K562 (cell line): ENCODE measurements around the gene SESN3. TPM values are rescaled to one million over a fixed set of nuclear protein-coding genes. Genes with fewer than 3 reads are reported as not detected.

Source experiments
- ARID1B ChIP-seq: fragments of 450-650 bp; IDR thresholded peaks from 2 replicates; pipeline ENCODE4 v1.6.1; 2016; ENCODE audit warnings: antibody characterized with exemption, mild to moderate bottlenecking, inconsistent platforms
- BRD9 ChIP-seq: fragments of 450-650 bp; IDR thresholded peaks from 2 replicates; pipeline ENCODE4 v1.6.1; 2018; ENCODE audit warnings: low read depth; ENCODE audit not compliant: partially characterized antibody
- CHD1 ChIP-seq: fragments of 200-600 bp; sonication (generic); IDR thresholded peaks from one replicate; pipeline ENCODE4 v1.6.1; 2012; ENCODE audit warnings: mild to moderate bottlenecking, moderate library complexity, low read length, inconsistent platforms
- CHD2 ChIP-seq: IDR thresholded peaks from 2 replicates; pipeline ENCODE4 v1.6.1; 2011; ENCODE audit warnings: low read depth, low read length
- GABPB2 ChIP-seq: fragments of 250-450 bp; sonication (Bioruptor Pico); conservative IDR thresholded peaks from 2 replicates; pipeline ENCODE4 v1.5.1; 2021; ENCODE audit warnings: mild to moderate bottlenecking
- KDM5B ChIP-seq: fragments of 200-600 bp; sonication (generic); IDR thresholded peaks from 2 replicates; pipeline ENCODE4 v1.6.1; 2012; ENCODE audit warnings: low read depth, mild to moderate bottlenecking, moderate library complexity, low read length, control low read depth, inconsistent platforms; ENCODE audit not compliant: insufficient replicate concordance
- MEIS2 ChIP-seq: fragments of 450-650 bp; IDR thresholded peaks from 2 replicates; pipeline ENCODE4 v1.6.1; 2014; ENCODE audit warnings: mild to moderate bottlenecking; ENCODE audit not compliant: partially characterized antibody
- NR2F6 ChIP-seq: fragments of 450-650 bp; formaldehyde crosslinking; IDR thresholded peaks from 2 replicates; pipeline ENCODE4 v1.4.0; 2020; ENCODE audit warnings: mild to moderate bottlenecking
- POLR3G ChIP-seq: IDR thresholded peaks from 2 replicates; pipeline ENCODE4 v1.6.1; 2011; ENCODE audit not compliant: insufficient read length, insufficient replicate concordance; ENCODE audit errors: extremely low read depth
- POU5F1 ChIP-seq: fragments of 150-350 bp; IDR thresholded peaks from 2 replicates; pipeline ENCODE4 v1.6.1; 2014; ENCODE audit warnings: borderline replicate concordance, low read length, low read depth, mild to moderate bottlenecking; ENCODE audit not compliant: partially characterized antibody
- PYGO2 ChIP-seq: fragments of 450-650 bp; IDR thresholded peaks from 2 replicates; pipeline ENCODE4 v1.6.1; 2016; ENCODE audit warnings: mild to moderate bottlenecking, missing genetic modification characterization, moderate library complexity, missing compliant biosample characterization
- SIN3A ChIP-seq, 2 experiments: fragments of 150-350 bp in 1 of 2; IDR thresholded peaks; 2 replicates each; pipeline ENCODE4 v1.6.1; 2011 to 2016; ENCODE audit warnings: borderline replicate concordance in 2 of 2, low read depth in 2 of 2, low read length in 2 of 2, mild to moderate bottlenecking in 2 of 2, moderate library complexity in 2 of 2; ENCODE audit not compliant: control insufficient read depth in 1 of 2
- SMAD1 ChIP-seq: fragments of 150-350 bp; IDR thresholded peaks from 2 replicates; pipeline ENCODE4 v1.6.1; 2014; ENCODE audit warnings: low read length, low read depth; ENCODE audit not compliant: partially characterized antibody
- ZFPM2 ChIP-seq: fragments of 250-450 bp; sonication (Bioruptor Pico); IDR thresholded peaks from 2 replicates; pipeline ENCODE4 v1.5.1; 2022; ENCODE audit warnings: mild to moderate bottlenecking
- ZNF133 ChIP-seq: fragments of 250-450 bp; sonication (Bioruptor Pico); IDR thresholded peaks from 2 replicates; pipeline ENCODE4 v1.4.0; 2020; ENCODE audit warnings: mild to moderate bottlenecking
- ZNF408 ChIP-seq: fragments of 250-450 bp; sonication (Bioruptor Pico); IDR thresholded peaks from 2 replicates; pipeline ENCODE4 v1.4.0; 2020; ENCODE audit warnings: low read depth, mild to moderate bottlenecking, moderate library complexity
- ZNF583 ChIP-seq: fragments of 250-450 bp; sonication (Bioruptor Pico); IDR thresholded peaks from 2 replicates; pipeline ENCODE4 v1.4.0; 2020
- ZNF696 ChIP-seq: fragments of 250-450 bp; sonication (Bioruptor Pico); conservative IDR thresholded peaks from 2 replicates; pipeline ENCODE4 v1.4.0; 2020; ENCODE audit warnings: mild to moderate bottlenecking, moderate library complexity
- polyA plus RNA-seq, 8 experiments: library from polyadenylated mRNA; depleted of rRNA in 4 of 8; stranded (reverse) in 5 of 8; unstranded in 3 of 8; fragments of >200 nt; fragmentation: Nextera tagmentation in 2 of 8; fragmentation: Illumina TruSeq in 1 of 8; extraction: Ambion mirVana in 2 of 8; extraction: Trizol in 1 of 8; gene quantifications; 2 replicates each; pipeline versions ENCODE4 v1.2.1 to v1.2.3, GENCODE V29; 2011 to 2014; ENCODE audit warnings: inconsistent platforms in 1 of 8, missing spikeins in 1 of 8
- total RNA-seq, 7 experiments: library from RNA; depleted of rRNA in 6 of 7; stranded (reverse); fragments of >200 nt in 6 of 7; fragmentation: Illumina TruSeq in 2 of 7; extraction: Trizol in 2 of 7; gene quantifications; 2 replicates each; pipeline versions ENCODE4 v1.2.1 to v1.2.3, GENCODE V29; 2011 to 2021; ENCODE audit warnings: low replicate concordance in 1 of 7
- TF ChIP-seq, protein P1 (sequence below): IDR thresholded peaks from 3 replicates; pipeline ENCODE4 v1.6.1; 2011; ENCODE audit warnings: borderline replicate concordance, mild to moderate bottlenecking; ENCODE audit not compliant: insufficient read length, insufficient read depth
- TF ChIP-seq, protein P2 (sequence below): sonication (generic); formaldehyde crosslinking; IDR thresholded peaks from 2 replicates; pipeline ENCODE4 v1.8.0; 2023; ENCODE audit warnings: mild to moderate bottlenecking, missing genetic modification reagents
- TF ChIP-seq, protein P3 (sequence below): fragments of 250-450 bp; sonication (Bioruptor Pico); IDR thresholded peaks from 2 replicates; pipeline ENCODE4 v1.4.0; 2020; ENCODE audit warnings: mild to moderate bottlenecking
- TF ChIP-seq, protein P4 (sequence below), 3 experiments: fragments of 200-800 bp in 1 of 3; sonication (Bioruptor generic) in 1 of 3; sonication (generic) in 1 of 3; formaldehyde crosslinking in 1 of 3; IDR thresholded peaks; 2 replicates each; pipeline versions ENCODE4 v1.6.1 to v1.8.0; 2016 to 2022; ENCODE audit warnings: mild to moderate bottlenecking in 2 of 3, missing compliant biosample characterization in 2 of 3, missing genetic modification characterization in 2 of 3, missing genetic modification reagents in 1 of 3

Gene SESN3
- total and polyA plus RNA-seq, 9 of the 15 experiments (the other 6 are each of a cell fraction or from before 2014, with no cell fraction given): 0.44 to 2.6 (median 1.5) TPM

DNA sequence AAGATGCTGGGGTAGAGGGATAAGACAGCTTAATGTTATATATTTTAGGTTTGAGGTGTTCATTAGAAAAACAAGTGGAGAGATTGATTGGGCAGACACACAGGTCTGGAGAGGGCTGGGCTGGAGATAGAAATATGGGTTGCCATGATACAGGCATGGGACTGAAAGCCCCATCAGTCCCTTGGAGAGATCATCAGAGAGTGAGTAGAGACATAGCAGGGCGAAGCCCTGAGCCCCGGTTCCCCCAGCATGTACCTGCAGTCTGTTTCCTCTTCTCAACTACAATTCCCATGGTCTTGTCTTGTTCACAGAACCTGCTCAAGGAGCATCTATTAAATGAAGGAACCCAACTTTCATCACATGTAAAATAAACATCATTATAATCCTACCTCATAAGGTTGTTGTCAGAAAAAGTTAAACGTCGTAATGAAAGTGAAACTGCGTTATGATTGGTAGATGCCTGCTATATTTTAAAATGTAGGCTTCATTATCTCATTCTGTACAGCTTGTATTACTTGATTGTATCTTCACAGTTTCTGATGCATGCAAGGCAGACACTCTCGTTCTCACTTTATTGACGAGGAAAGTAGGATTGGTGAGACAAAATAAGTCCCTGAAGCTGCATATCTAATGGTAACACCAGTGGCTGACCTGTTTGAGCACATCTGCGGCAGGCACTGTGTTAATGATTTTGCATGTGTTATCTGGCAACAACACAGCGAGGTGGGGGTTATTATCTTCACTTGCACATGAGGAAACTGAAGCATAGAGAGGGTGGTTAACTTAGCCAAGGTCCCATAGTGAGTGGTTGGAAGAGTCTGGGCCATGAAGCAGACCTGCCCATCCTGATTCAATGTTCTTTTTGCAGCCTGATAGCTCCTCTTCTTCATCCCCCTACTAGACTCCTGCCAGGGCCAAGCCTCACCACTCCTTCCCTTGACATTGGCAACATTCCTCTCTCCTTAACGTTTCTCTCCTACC is 77.8 kb downstream of the SESN3 start (continued):
- TF ChIP-seq KDM5B (no peak), ZNF408 (CRISPR knock-in tag) (no peak), ZFPM2 (CRISPR knock-in tag) (no peak), ZNF583 (no peak), MEIS2 (peak; percentile 64), POLR3G (no peak), NR2F6 (no peak), ZNF133 (no peak), CHD1 (no peak), SMAD1 (no peak), GABPB2 (CRISPR knock-in tag) (no peak), ARID1B (peak; percentile 100), SIN3A (IDR thresholded peaks at IDR 0.05; ENCODE audit: borderline replicate concordance in 2 of 2, control insufficient read depth in 1 of 2, low read depth in 2 of 2, low read length in 2 of 2) (no peak), CHD2 (no peak), BRD9 (peak; percentile 72), ZNF696 (CRISPR knock-in tag) (no peak), PYGO2 (tag) (peak; percentile 48; the same call in 1 of the 2 replicates), POU5F1 (no peak)
- TF ChIP-seq, protein P1, sequence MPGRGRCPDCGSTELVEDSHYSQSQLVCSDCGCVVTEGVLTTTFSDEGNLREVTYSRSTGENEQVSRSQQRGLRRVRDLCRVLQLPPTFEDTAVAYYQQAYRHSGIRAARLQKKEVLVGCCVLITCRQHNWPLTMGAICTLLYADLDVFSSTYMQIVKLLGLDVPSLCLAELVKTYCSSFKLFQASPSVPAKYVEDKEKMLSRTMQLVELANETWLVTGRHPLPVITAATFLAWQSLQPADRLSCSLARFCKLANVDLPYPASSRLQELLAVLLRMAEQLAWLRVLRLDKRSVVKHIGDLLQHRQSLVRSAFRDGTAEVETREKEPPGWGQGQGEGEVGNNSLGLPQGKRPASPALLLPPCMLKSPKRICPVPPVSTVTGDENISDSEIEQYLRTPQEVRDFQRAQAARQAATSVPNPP: no peak
- TF ChIP-seq, protein P2, sequence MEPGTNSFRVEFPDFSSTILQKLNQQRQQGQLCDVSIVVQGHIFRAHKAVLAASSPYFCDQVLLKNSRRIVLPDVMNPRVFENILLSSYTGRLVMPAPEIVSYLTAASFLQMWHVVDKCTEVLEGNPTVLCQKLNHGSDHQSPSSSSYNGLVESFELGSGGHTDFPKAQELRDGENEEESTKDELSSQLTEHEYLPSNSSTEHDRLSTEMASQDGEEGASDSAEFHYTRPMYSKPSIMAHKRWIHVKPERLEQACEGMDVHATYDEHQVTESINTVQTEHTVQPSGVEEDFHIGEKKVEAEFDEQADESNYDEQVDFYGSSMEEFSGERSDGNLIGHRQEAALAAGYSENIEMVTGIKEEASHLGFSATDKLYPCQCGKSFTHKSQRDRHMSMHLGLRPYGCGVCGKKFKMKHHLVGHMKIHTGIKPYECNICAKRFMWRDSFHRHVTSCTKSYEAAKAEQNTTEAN (CRISPR knock-in tag): no peak
- TF ChIP-seq, protein P3, sequence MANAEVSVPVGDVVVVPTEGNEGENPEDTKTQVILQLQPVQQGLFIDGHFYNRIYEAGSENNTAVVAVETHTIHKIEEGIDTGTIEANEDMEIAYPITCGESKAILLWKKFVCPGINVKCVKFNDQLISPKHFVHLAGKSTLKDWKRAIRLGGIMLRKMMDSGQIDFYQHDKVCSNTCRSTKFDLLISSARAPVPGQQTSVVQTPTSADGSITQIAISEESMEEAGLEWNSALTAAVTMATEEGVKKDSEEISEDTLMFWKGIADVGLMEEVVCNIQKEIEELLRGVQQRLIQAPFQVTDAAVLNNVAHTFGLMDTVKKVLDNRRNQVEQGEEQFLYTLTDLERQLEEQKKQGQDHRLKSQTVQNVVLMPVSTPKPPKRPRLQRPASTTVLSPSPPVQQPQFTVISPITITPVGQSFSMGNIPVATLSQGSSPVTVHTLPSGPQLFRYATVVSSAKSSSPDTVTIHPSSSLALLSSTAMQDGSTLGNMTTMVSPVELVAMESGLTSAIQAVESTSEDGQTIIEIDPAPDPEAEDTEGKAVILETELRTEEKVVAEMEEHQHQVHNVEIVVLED (CRISPR knock-in tag): no peak
- TF ChIP-seq, protein P4, sequence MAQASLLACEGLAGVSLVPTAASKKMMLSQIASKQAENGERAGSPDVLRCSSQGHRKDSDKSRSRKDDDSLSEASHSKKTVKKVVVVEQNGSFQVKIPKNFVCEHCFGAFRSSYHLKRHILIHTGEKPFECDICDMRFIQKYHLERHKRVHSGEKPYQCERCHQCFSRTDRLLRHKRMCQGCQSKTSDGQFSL (CRISPR knock-in tag; IDR thresholded peaks at IDR 0.05): peak; percentile 95
- TF ChIP-seq, protein P4 (tag; IDR thresholded peaks at IDR 0.05): peak in 1 of 2 experiments; percentile 70; a peak in 1 of 4 replicates
